ENCODE measurements around the gene LMO2. TPM values are rescaled to one million over a fixed set of nuclear protein-coding genes. Genes with fewer than 3 reads are reported as not detected.
"Not testable (repeated sequence)": the region's sequence is repeated elsewhere in the genome, so short reads cannot be mapped to it uniquely, and the experiment has no call there.

LMO2 gene
- total RNA-seq, 1 experiment from 2014 or later, result 0.87 TPM

- DNase-seq, result no peak
- H3K27me3 ChIP-seq (ENCODE audit: control insufficient read depth, insufficient read depth, low read length), result no peaks in the 10 kb centered on the region
Observed at GRCh38 chr11:33924341-33924740, 32.5 kb upstream of the LMO2 start.

GRCh38 chr11:33923626-33924025 lies 31.8 kb upstream of the LMO2 start:
- DNase-seq, result no peak
- Histone ChIP-seq H3K4me3 (ENCODE audit: insufficient read depth, low read depth, low read length) (no peak overlapping the region), H3K27me3 (ENCODE audit: control insufficient read depth, insufficient read depth, low read length) (no peaks in the 10 kb centered on the region), H3K36me3 (replicated peaks; ENCODE audit: control insufficient read depth, insufficient read depth, low read length) (no peaks in the 10 kb centered on the region)

More at GRCh38 chr11:33924341-33924740, 32.5 kb upstream of the LMO2 start:
- Histone ChIP-seq H3K4me3 (ENCODE audit: insufficient read depth, low read depth, low read length) (no peak overlapping the region), H3K36me3 (replicated peaks; ENCODE audit: control insufficient read depth, insufficient read depth, low read length) (no peaks in the 10 kb centered on the region)

DNA sequence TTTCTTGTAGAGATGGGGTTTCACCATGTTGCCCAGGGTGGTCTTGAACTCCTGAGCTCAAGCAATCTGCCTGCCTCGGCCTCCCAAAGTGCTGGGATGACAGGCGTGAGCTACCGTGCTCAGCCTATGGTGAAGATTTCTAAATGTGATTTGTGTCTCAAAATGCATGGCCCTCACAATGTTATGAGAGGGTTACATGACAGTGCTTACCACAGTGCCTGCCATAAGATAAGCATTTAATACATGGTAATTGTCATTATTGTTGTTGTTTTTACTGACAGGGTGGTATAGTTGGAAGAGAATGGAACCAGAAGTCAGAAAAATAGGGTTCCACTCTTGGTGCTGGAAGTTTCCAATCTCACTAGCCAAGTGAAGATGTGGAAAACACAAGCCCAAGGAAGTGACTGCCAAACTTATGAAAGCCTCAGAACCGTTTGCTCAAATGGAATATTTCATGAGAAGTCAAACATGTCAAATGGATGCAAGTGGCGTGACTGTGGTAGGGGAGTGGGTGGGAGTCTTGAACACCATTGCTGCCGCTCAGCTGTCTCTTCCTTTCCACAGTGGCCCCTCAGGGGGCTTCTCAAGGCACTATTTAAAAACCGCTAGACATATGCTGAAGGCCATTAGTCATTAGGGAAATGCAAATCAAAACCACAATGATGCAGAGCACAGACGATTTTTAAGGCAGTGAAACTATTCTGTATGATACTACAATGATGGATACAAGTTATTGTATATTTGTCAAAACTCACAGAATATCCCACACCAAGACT lies 29.1 kb upstream of the LMO2 start:
- H3K36me3 ChIP-seq (replicated peaks; ENCODE audit: control insufficient read depth, insufficient read depth, low read length), result no peaks in the 10 kb centered on the region
- no peak for DNase-seq
- H3K27me3 ChIP-seq (ENCODE audit: control insufficient read depth, insufficient read depth, low read length), result no peaks in the 10 kb centered on the region
- no peak overlapping the region for H3K4me3 ChIP-seq (ENCODE audit: insufficient read depth, low read depth, low read length)

DNA sequence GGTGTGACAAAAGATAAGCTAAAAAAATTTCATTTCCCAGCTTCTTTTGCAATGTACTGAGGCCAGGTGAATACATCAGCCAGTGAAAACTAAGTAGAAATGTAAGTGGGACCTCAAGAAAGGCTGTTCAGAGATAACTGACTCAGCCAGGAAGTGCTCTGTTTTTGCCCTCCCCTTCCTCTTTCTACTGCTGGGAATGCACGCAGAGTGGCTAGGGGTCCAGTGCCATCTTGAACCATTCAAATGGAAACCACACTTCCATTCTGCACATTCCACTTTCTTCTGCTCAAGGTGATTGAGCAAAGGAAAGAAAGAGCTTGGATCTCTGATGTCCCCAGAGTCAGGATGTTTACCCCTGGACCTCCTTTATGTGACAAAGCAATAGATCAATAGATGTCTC lies 27.8 kb upstream of the LMO2 start:
- no peak for DNase-seq
- H3K27me3 ChIP-seq (ENCODE audit: control insufficient read depth, insufficient read depth, low read length), result no peaks in the 10 kb centered on the region
- H3K36me3 ChIP-seq (replicated peaks; ENCODE audit: control insufficient read depth, insufficient read depth, low read length), result no peaks in the 10 kb centered on the region
- H3K4me3 ChIP-seq (ENCODE audit: insufficient read depth, low read depth, low read length), result no peak overlapping the region

DNA sequence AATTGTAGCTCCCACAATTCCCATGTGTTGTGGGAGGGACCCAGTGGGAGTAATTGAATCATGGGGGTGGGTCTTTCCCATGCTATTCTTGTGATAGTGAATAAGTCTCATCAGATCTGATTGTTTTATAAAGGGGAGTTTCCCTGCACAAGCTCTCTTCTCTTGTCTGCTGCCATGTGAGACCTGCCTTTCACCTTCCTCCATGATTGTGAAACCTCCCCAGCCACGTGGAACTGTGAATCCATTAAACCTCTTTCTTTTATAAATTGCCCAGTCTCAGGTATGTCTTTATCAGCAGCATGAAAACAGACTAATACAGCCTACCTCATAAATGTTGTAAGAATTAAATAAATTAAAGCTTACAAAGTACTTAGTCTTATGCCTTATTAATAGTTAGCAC lies 25.5 kb upstream of the LMO2 start:
- H3K4me3 ChIP-seq (ENCODE audit: insufficient read depth, low read depth, low read length); H3K36me3 ChIP-seq (replicated peaks; ENCODE audit: control insufficient read depth, insufficient read depth, low read length); DNase-seq; H3K27me3 ChIP-seq (ENCODE audit: control insufficient read depth, insufficient read depth, low read length): not testable (repeated sequence)

DNA sequence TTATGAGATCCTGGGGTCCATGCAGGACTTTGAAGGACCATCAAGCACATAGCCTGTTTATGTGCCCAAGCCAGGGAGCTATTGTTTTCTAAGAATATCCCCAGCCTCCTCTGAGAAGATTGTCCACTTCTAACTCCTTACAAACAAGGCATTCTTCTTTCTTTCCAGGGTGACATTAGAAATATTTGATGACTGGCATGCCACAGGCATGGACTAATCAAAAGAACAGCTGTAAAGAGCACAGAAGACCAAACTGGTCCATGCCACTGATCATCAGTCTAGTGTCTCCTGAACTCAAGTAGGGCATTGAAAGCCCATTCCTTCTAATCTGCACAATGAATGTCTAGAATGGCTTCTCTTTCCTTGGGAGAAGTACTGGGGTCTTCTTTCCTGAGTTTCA lies 24.9 kb upstream of the LMO2 start:
- DNase-seq, result no peak
- H3K36me3 ChIP-seq (replicated peaks; ENCODE audit: control insufficient read depth, insufficient read depth, low read length), result no peaks in the 10 kb centered on the region
- no peaks in the 10 kb centered on the region for H3K27me3 ChIP-seq (ENCODE audit: control insufficient read depth, insufficient read depth, low read length)
- no peak overlapping the region for H3K4me3 ChIP-seq (ENCODE audit: insufficient read depth, low read depth, low read length)

GRCh38 chr11:33915526-33915925 lies 23.6 kb upstream of the LMO2 start:
- DNase-seq, result no peak
- H3K36me3 ChIP-seq (replicated peaks; ENCODE audit: control insufficient read depth, insufficient read depth, low read length), result no peaks in the 10 kb centered on the region
- H3K27me3 ChIP-seq (ENCODE audit: control insufficient read depth, insufficient read depth, low read length), result no peaks in the 10 kb centered on the region
- H3K4me3 ChIP-seq (ENCODE audit: insufficient read depth, low read depth, low read length), result no peak overlapping the region

- DNase-seq, result no peak
- no peaks in the 10 kb centered on the region for H3K36me3 ChIP-seq (replicated peaks; ENCODE audit: control insufficient read depth, insufficient read depth, low read length)
- H3K4me3 ChIP-seq (ENCODE audit: insufficient read depth, low read depth, low read length), result no peak overlapping the region
- H3K27me3 ChIP-seq (ENCODE audit: control insufficient read depth, insufficient read depth, low read length), result no peaks in the 10 kb centered on the region
Observed at GRCh38 chr11:33913991-33914390, 22.1 kb upstream of the LMO2 start.

GRCh38 chr11:33912405-33913361 lies 20.8 kb upstream of the LMO2 start:
- H3K27me3 ChIP-seq (ENCODE audit: control insufficient read depth, insufficient read depth, low read length), result no peaks in the 10 kb centered on the region
- no peak overlapping the region for H3K4me3 ChIP-seq (ENCODE audit: insufficient read depth, low read depth, low read length)
- H3K36me3 ChIP-seq (replicated peaks; ENCODE audit: control insufficient read depth, insufficient read depth, low read length), result no peaks in the 10 kb centered on the region
- no peak for DNase-seq

DNA sequence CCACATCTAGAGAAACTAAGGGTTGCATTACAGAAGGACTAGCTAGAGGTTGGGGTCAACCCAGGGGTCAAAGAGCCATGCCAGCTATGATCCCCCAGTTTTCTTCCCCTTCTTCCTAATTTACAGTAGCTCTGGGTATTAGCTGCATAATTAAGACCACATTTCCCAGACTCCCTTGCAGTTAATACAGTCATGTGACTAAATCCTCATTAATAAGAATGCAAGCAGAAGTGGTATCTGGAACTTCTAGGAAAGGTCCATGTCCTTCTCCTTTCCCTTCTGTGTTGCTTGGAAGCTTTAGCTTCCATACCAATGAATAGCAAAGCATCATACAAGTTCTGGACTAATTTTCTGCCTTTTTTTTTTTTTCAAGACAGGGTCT lies 19.1 kb upstream of the LMO2 start:
- no peaks in the 10 kb centered on the region for H3K27me3 ChIP-seq (ENCODE audit: control insufficient read depth, insufficient read depth, low read length)
- DNase-seq, result no peak
- no peaks in the 10 kb centered on the region for H3K36me3 ChIP-seq (replicated peaks; ENCODE audit: control insufficient read depth, insufficient read depth, low read length)
- no peak overlapping the region for H3K4me3 ChIP-seq (ENCODE audit: insufficient read depth, low read depth, low read length)

DNA sequence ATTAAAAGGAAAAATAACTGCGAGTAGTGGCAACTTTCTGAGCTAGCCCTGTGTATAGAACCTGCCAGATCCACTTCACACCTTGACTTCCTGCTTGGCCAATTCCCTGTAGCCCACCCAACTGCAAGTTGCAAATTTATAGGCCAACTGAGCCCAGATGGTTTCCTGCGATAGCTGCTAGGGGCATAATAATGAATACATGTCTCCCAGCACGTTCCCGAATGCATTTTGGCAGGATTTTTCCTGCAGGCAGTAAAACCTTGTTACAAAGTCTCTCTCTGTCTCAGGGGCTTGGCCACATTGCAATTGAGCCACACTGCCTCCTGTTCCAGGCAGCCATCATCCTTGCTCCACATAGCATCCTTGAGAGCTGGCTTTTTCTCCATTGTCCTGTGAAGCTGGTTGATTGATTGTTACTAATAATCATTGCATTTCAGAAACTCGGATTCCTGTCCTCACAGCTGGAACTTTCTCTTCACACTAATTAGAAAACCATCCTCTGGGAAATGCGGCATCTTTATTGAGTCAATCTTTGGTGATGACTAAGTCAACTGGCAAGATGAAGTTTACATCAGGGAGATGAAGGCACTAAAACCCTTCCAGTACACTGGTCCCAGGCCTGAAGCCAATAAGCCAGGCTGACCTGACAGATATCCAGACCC lies 18.6 kb upstream of the LMO2 start:
- no peaks in the 10 kb centered on the region for H3K36me3 ChIP-seq (replicated peaks; ENCODE audit: control insufficient read depth, insufficient read depth, low read length)
- DNase-seq, result no peak
- no peak overlapping the region for H3K4me3 ChIP-seq (ENCODE audit: insufficient read depth, low read depth, low read length)
- H3K27me3 ChIP-seq (ENCODE audit: control insufficient read depth, insufficient read depth, low read length), result no peaks in the 10 kb centered on the region

DNA sequence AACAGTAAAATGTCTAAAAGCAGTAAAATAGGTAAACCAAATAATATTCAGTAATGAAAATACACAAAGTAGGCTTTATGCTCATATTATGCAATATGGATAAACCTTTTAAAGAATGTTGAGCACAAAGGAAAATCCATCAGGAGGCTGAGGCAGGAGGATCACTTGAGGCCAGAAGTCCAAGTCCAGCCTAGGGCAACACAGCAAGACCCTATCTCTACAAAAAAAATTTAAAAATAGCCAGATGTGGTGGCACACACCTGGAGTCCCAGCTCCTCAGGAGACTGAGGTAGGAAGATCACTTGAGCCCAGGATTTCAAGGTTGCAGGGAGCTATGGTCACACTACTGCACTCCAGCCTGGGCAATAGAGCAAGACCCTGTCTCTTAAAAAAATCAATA lies 17.7 kb upstream of the LMO2 start:
- no peaks in the 10 kb centered on the region for H3K27me3 ChIP-seq (ENCODE audit: control insufficient read depth, insufficient read depth, low read length)
- no peak for DNase-seq

DNA sequence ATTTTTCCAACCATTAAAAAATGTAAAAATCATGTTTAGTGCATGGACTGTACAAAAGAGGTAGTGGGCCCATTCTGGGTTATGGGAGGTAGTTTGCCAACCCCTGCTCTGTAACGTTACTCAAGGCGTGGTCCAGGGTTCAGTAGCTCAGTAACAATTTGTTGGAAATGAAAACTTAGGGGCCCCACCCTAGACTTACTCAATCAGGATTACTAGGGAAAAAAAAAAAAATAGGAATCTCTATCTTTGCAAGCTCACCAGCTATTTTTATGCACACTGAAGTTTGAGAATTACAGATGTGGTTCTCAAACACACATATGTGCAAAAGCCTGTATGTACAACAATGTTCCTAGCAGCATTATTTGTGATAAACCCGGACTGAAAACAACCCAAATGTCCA lies 17.3 kb upstream of the LMO2 start:
- no peak overlapping the region for H3K4me3 ChIP-seq (ENCODE audit: insufficient read depth, low read depth, low read length)
- no peaks in the 10 kb centered on the region for H3K36me3 ChIP-seq (replicated peaks; ENCODE audit: control insufficient read depth, insufficient read depth, low read length)
- no peak for DNase-seq
- H3K27me3 ChIP-seq (ENCODE audit: control insufficient read depth, insufficient read depth, low read length), result no peaks in the 10 kb centered on the region

More for the DNA sequence above, 17.7 kb upstream of the LMO2 start:
- Histone ChIP-seq H3K36me3 (replicated peaks; ENCODE audit: control insufficient read depth, insufficient read depth, low read length) (no peaks in the 10 kb centered on the region), H3K4me3 (ENCODE audit: insufficient read depth, low read depth, low read length) (no peak overlapping the region)

DNA sequence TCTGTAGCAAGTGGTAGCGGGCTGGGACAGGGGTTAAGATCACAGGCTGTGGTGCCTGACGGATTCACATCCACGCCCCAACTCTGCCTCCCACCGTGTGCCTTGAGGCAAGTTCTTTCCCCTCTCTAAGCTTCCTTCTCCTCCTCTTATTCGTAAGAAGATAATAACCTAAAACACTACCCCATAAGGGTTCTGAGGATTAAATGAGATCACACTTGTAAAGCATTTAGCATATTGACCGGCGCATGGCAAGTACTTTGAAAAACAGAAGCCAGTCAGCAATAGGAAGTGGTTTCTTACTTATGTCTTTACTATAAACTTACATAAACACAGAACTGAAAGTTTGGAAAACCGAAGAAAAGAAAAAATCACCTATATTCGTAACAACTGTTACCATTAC lies 15.5 kb upstream of the LMO2 start:
- no peaks in the 10 kb centered on the region for H3K36me3 ChIP-seq (replicated peaks; ENCODE audit: control insufficient read depth, insufficient read depth, low read length)
- no peak for DNase-seq
- no peaks in the 10 kb centered on the region for H3K27me3 ChIP-seq (ENCODE audit: control insufficient read depth, insufficient read depth, low read length)
- H3K4me3 ChIP-seq (ENCODE audit: insufficient read depth, low read depth, low read length), result no peak overlapping the region

Data from H7 (cell line).